Hypothalamus (tissue), 51 donors: ENCODE measurements around the gene CXCL6.

ENCODE experiments used
- DNase-seq, 51 donors: peaks; one replicate each; lab custom pipeline; 2025; lab: John Stamatoyannopoulos, UW

The CXCL6 gene

DNA sequence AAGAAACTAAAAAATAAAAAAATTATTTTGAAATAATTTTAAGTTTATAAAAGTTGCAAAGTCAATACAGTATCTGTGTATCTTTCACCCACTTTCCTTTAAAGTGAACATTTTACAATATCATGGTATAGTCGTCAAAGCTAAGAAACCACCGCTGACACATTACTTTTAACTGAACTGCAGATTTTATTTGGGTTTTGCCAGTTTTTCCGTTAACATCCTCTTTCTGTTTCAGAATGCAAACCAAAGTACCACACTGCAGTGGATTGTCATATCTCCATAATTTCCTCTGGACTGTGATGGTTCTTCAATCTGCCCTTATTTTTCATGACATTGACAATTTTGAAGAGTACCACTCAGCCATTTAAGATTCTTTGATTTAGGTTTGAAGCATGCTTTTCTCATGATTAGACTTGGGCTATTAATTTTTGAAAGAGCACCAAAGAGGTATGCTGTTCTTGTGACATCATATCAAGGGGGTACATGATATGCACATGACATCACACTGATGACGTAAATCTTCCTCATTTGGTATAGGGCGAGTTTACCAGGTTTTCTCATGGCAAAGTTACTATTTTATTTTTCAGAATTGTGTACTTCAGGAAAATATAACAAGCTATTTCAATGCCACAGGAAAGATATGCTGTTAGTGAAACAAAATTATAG is 29.1 kb downstream of the CXCL6 start:
- no peak for DNase-seq

DNA sequence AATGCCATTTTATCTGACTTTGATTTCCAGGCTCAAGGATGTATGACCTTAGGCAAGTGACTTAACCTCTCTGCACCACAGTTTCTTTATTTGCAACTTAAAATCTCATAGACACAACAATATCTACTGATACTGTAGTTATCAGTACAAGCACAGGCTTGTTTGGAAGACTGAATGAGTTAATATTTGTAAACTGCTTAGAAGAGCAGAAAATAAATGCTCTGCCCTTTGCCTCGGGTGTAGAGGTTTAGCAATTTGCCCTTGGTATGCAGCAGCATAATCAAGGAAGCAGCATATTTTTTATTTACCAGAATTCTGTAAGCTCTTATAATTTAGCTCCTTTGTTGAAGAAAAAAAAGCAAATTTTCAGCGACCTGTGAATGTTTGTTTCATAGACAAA is 29.8 kb downstream of the CXCL6 start:
- DNase-seq, result no peak

DNA sequence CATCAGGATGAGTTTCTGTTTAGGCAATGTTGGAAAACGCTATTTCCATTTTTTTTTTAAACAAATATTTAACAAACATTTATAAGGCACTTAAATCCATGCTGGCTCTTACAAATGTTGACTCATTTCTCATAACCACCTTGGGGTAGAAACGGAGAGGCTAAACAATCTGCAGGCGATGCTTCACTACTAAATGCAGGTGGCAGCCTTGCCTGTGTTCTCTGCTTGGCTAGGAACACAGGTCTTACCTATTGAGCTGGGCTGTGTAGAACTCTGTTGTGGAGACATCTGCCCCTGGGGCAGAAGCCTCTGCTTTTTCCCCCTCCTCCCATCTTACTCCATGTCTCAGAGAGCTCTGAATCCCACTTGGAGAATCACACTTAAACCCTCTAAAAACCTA is 31.3 kb downstream of the CXCL6 start:
- DNase-seq, result no peak

DNA sequence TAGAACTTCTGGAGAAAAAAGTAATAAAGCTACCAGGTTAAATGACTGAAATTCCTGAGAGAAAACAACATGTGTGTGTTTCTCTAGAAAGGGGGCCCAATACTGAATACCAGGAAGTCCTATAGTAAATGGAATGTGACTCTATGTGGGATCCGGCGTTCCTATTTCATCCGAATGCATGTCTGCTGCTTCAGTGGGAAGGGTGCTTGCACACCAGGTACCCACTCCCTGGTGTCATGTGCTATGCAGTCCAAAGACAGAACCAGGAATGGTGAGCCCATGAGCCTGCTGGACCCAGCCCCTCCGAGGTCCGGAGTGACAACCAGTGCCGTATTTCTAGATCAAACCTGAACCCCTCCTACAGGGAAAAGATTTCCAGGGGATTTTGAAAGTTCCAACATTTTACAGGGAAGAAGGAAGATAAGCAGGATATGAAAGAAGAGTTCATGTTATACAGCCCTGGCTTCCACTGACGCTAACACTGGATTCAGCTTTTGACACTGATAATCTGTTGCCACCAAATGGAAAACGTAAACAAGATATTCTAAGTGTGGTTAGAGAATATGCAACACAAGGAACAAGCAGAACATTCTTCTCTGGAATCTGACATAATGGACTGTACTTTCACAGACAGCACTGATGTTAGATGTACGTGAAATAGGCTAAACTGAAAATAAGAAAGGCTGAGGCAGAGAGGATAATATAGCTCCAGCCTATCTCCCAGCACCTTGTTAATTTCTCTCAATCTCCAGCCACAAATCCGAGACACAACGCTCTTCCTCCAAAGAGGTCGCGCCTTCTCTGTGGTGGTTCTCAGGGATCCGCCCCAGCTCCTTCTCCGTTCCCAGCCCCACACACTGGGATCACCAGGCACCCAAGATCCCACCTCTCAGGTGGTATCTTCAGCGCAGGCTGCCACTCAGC is 32.0 kb downstream of the CXCL6 start:
- DNase-seq, result no peak

DNA sequence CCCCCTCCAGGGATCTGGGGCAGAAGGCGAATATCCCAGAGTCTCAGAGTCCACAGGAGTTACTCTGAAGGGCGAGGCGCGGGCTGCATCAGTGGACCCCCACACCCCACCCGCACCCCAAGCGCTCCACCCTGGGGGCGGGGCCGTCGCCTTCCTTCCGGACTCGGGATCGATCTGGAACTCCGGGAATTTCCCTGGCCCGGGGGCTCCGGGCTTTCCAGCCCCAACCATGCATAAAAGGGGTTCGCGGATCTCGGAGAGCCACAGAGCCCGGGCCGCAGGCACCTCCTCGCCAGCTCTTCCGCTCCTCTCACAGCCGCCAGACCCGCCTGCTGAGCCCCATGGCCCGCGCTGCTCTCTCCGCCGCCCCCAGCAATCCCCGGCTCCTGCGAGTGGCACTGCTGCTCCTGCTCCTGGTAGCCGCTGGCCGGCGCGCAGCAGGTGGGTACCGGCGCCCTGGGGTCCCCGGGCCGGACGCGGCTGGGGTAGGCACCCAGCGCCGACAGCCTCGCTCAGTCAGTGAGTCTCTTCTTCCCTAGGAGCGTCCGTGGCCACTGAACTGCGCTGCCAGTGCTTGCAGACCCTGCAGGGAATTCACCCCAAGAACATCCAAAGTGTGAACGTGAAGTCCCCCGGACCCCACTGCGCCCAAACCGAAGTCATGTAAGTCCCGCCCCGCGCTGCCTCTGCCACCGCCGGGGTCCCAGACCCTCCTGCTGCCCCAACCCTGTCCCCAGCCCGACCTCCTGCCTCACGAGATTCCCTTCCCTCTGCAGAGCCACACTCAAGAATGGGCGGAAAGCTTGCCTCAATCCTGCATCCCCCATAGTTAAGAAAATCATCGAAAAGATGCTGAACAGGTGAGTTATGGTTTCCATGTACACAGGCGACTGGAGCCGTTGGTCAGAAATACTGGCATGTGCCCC is 32.9 kb downstream of the CXCL6 start, which contains the start of gene CXCL1:
Gene CXCL1 (plus strand): TSS at position 264 of the 926 bp plus-strand sequence. CDS start 78 bp downstream, at position 342.
- DNase-seq, result no peak

DNA sequence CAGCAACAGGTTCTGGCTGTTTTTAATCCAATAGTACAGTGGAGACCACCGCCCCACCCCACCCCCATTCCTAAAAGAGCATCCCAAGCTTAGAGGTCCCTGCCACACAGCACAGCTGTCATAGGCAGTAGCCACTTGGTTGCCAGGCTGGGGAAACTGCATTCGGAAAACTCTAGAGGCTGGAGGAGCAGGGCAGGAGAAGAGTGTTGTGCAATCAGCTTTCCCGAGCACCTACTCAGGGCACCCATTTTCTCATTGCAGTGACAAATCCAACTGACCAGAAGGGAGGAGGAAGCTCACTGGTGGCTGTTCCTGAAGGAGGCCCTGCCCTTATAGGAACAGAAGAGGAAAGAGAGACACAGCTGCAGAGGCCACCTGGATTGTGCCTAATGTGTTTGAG is 33.8 kb downstream of the CXCL6 start:
- no peak for DNase-seq

DNA sequence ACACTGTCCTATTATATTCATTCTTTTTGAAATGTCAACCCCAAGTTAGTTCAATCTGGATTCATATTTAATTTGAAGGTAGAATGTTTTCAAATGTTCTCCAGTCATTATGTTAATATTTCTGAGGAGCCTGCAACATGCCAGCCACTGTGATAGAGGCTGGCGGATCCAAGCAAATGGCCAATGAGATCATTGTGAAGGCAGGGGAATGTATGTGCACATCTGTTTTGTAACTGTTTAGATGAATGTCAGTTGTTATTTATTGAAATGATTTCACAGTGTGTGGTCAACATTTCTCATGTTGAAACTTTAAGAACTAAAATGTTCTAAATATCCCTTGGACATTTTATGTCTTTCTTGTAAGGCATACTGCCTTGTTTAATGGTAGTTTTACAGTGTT is 34.3 kb downstream of the CXCL6 start:
- no peak for DNase-seq

DNA sequence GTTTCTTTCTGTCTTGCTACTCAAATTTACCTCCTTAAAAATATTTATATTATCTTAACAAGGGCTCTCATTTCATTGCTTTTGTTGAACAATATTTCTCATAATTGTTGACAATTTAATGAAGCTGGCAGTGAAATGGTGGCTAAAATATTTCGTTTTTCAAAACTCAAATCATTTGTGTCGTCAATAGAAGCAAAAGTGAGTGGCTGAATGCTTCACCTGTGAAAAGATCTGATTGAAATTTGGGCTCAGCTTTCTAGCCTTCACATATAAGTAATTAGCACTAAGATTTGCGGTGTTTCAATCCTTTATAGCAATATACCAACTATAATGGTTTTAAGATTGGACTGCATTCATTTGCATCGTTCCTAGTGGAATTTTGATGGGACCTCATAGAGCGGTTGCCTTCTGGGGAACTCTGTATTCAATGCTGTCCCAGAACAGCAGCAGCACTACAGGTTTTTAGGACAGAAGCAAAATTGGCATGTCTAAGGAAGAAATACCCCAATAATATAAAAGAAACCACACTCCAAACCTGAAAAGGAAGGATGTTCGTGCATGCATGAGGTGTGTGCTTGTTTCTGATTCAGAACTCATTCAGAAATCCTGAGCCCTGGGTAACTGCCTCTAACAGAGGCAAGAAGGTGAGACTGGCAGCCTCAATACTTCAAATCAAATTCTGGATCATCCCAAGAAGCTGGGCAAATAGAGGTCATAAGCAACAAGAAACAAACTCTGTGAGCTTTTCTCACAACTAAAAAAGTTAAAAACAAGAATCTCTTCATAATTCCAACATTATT is 35.2 kb downstream of the CXCL6 start:
- DNase-seq, result no peak

DNA sequence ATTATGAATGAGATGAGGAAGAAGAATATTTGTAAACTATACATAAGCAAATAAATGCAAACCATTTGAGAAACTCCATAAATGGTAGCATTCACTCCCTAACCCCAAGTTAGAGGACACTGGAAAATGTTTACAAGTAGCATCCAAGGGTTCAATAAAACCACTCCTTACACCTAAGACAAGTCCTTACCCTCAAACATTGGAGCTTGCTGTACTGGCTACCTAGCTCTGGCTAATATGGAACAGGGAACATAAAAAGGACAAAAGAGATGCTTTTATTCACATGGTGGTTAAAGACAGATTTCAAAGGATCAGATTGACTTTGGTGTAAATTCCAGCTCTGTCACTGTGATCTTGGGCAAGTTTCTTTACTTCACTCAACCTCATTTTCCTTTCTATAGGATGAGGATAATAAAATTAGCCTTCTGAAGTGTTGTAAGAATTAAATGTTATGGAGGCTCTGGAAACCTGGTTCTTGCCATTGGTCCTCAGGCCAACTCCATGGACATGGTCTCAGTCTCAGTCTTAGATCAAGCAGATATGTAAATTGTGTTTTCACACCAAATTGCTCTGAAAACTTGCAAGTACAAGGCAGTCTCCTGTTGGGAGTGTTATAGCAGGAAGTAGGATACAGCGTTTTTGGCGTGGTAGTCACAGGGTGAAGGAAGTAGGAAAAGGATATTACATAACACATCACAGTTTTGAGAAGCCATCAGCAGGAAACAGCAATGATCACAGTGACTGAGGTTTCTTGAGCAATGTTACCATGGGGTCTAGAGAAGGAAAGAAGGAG is 36.0 kb downstream of the CXCL6 start:
- no peak for DNase-seq

DNA sequence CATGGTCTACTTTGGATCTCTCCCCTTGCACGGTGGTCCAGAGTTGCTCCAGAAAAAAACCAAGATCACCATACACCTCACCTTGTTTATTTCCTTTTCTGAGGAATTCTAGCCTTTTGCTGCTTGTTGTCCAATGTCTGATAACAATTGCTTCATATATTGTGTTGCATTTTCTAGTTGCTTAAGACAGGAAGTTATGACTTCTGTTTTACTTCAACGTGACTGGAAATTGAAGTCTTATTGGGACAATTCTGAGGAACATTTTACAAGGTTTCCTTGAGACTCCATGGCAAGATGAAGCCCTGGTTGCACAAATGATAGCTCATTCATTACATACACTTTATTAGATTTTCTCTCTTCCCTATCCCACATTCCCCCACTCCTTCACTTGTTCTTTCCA is 37.9 kb downstream of the CXCL6 start:
- DNase-seq, result no peak

DNA sequence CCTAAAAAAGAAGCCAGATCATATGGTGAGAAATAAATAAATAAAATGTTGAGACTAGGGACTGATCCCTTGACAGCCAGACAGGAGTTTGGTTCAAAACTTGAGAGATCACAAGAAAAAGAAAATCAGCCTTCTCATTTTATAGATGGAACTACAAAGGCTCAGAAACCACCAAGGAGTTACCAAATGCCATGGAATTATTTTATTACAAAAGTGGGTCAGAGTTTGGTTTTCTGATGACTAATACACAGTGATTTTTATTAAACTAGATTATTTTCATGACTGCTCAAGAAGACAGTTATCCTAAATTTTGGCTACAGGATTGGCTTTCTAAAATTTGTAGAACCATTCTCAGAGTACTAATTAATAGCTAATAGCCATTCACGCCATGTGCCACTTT is 38.9 kb downstream of the CXCL6 start:
- DNase-seq, result no peak

DNA sequence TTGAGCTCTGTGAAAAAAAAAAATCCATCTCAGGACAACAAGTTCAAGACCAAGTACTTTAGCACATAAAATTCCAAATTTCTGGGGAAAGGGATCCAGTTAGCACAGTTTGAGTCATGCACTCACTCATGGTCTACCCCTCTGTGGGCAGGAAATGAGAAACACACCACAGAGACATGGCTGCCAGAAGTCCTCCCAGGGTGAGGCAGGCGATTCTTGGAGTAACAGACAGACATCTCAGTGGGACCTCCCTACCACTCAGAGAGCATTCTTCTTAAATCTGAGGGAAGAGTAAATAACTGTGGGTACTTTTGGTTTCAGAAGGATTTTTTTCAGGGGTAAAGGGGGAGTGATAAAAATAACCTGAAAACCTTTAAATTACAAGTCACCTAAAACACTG is 46.8 kb downstream of the CXCL6 start:
- DNase-seq, result no peak

DNA sequence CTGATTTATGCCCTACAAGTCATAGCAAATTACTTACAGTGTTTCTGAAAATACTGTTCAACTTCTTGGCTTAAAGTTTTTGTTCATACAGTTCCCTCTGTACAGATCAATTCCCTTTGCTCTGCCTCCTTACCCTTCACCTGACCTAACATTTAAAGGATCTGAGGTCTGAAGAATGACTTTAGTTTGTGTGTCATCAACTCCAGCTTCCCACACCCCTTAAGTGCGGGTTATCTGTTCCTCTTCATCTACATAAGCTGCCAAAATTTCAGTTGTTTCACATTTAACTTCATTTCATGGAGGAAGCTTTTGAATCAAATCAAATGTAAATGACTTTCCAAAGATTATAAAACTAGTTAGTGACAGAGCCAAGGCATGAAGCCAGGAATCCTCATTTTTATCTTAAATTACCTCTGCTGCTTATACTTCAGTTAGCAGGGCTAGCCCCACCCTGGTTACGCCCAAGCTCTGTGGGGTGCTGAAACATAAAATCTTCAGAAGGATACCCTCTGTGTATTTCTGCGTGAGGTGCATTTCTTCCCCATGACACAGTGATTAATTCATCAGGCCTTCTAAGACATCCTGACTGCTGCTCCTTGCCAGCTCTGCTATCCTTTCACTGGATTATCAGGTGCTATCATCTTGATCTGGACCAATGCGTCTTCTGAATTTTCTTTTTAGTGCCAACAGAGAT is 49.2 kb downstream of the CXCL6 start:
- DNase-seq, result no peak
